Measurements from ENCODE around the gene GLUD1. TPM values are rescaled to one million over a fixed set of nuclear protein-coding genes. Genes with fewer than 3 reads are reported as not detected.
"Not testable (repeated sequence)": the region's sequence is repeated elsewhere in the genome, so short reads cannot be mapped to it uniquely, and the experiment has no call there.

The GLUD1 gene
- total RNA-seq, 1 donor from 2014 or later, result 157 TPM

GRCh38 chr10:87090779-87091178 is 3.9 kb downstream of the GLUD1 start:
- no peak for DNase-seq (ENCODE audit: low spot score)

GRCh38 chr10:87089746-87090145 is 4.9 kb downstream of the GLUD1 start:
- no peak for DNase-seq (ENCODE audit: low spot score)

DNA sequence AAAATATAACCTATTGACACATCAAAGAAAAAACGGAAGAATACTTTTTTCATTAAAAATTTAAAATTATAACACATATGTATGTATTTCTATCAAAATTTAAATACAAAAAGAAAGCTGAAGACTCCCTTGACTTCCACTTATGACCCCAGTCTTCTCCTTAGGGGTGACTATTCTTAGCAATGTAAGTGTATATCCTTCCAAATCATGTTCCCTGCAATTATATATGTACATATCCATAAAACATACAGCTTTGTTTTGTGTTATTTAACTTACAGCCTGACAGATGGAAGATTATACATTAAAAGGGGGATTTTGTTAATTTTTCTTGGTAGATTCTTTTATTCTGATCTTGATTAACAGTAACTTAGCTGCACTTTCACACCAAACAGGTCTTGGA is 9.1 kb downstream of the GLUD1 start:
- DNase-seq (ENCODE audit: low spot score), result no peak

DNA sequence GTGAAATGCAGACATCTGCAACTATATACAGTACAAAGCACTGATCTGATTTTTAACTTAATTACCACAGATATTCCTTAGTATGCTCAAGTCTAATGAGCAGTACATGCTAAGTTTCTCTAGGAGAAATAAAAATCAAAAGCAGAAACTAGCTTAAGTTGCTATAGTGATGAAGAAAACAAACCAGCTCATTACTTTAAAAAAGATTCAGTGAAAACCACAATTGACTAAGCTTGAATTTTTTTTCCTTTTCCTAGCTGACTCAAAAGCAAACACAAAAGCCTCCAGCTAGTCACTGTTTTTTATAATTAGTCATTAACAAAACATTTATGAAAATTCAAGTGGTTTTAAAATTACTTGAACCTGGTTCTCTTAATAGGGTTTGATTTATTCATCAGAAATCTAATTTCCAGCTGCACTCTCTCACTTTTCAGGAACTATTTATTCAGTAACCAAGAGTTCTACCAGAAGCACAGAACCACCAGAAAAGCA is 10.3 kb downstream of the GLUD1 start:
- not testable (repeated sequence) for DNase-seq (ENCODE audit: low spot score)

- not testable (repeated sequence) for DNase-seq (ENCODE audit: low spot score)
Measured at GRCh38 chr10:87083576-87084290, 10.9 kb downstream of the GLUD1 start.

DNA sequence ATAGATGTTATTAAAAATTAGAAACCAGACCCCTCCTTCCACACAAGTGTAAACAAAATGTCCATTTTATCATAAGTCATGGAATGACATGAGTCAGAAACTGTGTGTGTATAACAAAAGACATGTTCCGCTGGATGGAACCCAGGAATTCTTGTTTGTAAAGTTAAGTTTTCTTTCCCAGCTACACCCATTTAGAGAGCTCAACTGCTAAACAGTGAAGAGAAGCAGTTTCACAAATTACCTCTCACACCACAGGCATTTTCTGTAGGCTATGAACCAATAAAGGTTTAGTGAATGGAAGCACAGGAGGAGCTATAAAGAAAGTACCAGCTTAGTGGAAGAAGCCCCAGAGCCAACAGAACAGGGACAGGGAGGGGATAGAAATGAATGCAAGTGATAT is 12.4 kb downstream of the GLUD1 start:
- not testable (repeated sequence) for DNase-seq (ENCODE audit: low spot score)

DNA sequence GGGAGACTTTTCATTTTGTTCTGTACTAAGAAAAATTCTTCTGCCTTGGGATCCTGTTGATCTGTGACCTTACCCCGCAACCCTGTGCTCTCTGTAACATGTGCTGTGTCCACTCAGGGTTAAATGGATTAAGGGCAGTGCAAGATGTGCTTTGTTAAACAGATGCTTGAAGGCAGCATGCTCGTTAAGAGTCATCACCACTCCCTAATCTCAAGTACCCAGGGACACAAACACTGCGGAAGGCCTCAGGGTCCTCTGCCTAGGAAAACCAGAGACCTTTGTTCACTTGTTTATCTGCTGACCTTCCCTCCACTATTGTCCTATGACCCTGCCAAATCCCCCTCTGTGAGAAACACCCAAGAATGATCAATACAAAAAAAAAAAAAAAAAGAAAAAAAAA is 13.1 kb downstream of the GLUD1 start:
- DNase-seq (ENCODE audit: low spot score), result not testable (repeated sequence)

GRCh38 chr10:87080621-87081020 is 14.0 kb downstream of the GLUD1 start:
- DNase-seq (ENCODE audit: low spot score), result not testable (repeated sequence)

DNA sequence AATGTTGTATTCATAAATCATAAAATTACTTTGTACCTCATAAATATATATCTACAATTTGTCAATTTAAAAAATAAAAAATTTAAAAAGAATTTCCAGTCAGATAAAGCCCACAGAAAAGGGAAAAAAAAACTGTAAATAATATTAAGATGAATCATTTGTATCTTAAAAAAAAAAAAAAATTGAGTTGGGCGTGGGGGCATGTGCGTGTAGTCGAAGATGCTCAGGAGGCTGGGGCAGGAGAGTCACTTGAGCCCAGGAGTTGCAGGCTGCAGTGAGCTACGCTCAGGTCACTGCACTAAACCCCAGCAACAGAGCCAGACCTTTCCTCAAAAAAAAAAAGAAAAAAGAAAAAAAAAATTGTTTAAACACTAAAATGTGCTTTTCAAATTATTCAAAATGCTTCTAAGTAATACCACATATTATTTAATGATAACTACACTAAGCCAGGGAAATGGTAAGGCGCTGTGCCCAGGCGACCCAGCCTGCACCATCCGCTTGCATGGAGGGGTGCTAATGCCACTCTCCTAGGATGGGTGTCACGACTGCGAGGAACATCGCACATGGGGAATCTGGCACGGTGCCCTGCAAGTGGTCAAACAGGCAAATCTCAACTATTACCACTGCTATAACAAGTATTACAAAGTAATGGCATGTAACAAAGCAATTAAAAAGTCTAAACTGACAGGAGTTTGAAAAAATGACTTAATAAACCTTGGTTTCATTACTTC is 15.4 kb downstream of the GLUD1 start:
- DNase-seq (ENCODE audit: low spot score), result no peak

- DNase-seq (ENCODE audit: low spot score), result not testable (repeated sequence)
Measured at GRCh38 chr10:87076421-87076820, 18.2 kb downstream of the GLUD1 start.

GRCh38 chr10:87072449-87072848 is 22.2 kb downstream of the GLUD1 start:
- DNase-seq (ENCODE audit: low spot score), result no peak

DNA sequence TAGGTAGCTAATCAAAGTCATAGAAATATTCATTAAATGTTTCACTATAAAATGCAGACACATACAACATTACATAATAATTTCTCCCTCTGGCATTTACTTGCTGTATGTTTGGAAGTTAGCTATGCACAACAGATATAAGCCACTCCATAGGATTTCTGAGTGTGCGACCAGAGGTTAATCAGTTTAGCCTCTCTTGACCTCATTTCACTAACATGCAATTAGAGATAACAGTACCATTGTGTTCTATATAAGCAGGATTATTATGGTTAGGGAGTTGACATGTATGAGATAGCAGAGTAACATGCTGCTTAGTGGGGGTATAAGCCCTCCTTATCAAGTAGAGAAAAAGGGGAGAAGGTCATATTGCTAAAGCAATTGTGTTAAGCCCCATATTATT is 26.4 kb downstream of the GLUD1 start:
- no peak for DNase-seq (ENCODE audit: low spot score)

DNA sequence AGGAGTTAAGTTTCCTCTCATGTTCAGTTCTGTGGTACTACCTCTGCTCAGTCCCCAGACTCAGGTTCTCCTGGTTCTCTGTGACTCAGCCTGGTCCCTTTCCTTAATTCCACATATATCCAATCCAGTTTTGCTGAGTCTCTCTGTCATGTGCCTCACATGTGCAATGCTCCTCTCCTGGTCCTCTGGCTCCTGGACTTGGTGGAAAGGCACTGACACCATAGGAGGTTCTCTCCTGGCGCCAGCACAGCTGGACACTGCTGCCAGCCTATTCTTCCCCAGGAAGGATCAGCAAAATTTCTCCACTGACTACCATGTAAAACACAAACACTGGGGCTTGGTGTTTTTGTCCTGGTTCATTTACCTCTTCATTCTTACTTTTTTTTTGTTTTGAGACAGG is 27.8 kb downstream of the GLUD1 start:
- no peak for DNase-seq (ENCODE audit: low spot score)

DNA sequence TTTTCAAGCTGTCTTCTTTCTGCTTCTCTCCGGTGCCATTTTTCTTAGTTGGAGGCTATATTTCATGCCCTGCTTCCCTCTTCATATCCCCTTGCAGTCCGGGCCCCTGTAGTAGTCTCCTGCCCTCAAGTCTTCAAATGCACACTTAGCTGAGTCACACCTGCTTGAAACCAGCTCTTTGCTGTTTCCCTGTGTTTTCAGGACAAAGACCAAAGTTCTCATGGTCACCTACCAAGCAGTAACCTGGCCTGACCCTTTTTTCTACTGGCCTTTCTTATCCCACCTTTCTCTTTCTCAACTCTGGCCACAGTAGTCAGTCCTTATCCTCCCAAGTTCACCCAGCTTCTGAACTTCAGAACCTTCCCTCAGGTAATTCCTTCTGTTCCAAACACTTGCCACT is 28.5 kb downstream of the GLUD1 start:
- DNase-seq (ENCODE audit: low spot score), result no peak

GRCh38 chr10:87064651-87065050 is 30.0 kb downstream of the GLUD1 start:
- DNase-seq (ENCODE audit: low spot score), result no peak

- DNase-seq (ENCODE audit: low spot score), result no peak
Measured at GRCh38 chr10:87060280-87060928, 34.2 kb downstream of the GLUD1 start.

DNA sequence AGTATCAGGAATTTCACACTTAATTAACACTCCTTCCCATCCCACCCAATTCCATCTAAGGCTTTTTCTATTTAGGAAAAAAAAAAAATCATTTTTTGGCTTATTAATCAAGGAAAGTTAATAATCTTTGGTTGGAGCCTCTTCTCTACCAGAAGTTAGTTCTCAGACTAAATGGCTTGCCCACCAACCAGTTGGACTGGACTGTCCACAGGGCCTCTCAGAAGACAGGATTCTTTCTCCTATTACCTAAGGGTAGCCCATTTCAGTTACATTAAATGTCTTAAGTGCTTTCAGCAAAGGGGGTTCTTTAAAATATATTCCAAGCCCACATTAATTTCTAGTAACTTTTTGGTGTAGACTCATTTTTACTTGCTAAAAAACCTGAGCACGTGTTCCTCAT is 35.2 kb downstream of the GLUD1 start:
- no peak for DNase-seq (ENCODE audit: low spot score)

DNA sequence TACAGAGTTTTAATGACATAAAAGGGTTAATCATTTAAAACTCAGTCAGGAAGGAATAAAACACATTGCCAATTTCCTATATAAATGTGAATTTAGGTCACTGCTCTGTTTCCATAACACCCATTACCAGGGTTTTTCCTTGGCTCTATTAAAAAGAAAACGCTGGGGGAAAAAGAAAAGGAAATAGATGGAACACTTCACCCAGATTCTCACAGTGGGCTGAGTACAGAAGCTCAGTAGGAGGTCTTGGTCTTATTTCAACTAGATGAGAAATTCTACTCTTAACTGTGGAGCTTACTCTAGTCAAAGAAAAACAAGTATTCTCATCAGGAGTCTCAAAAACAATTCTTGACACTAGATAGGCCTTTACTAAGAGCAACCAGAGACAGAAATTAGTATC is 36.5 kb downstream of the GLUD1 start:
- DNase-seq (ENCODE audit: low spot score), result no peak

GRCh38 chr10:87054373-87055295 is 40.0 kb downstream of the GLUD1 start:
- no peak for DNase-seq (ENCODE audit: low spot score)

DNA sequence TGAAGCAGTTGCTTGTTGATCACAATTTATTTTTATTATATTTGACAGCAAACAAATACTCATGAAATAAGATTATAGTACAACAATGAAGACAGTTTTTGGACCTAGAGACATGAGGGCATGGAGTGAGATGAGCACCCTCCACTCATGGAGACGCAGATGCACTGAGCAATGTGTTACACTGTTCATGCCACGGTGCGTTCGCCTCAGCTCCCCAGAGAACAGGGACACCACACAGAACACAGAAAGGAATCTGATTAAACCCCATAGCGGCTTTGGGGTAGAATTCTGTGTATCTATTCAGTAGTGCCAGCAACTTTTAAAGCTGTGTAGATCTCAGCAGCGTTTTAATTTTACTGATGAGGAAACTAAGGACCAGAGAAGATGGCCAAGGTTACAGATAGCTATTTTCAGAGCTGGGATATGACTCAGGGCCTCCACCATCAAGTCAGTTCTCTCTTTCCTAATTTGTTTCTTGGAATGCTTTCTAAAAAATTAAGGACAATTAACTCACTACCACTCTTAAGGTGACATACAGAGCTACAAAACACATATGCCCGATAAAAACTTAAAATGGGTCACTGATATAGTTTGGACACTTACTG is 41.0 kb downstream of the GLUD1 start:
- DNase-seq (ENCODE audit: low spot score), result no peak

GRCh38 chr10:87053111-87053510 is 41.5 kb downstream of the GLUD1 start:
- DNase-seq (ENCODE audit: low spot score), result no peak
